Ishikawa (cell line): ENCODE results near the gene DYRK3.

Experiments used
- EGR1 ChIP-seq: IDR thresholded peaks from 2 replicates; pipeline ENCODE4 v1.6.1; 2012
- EP300 ChIP-seq: IDR thresholded peaks from 2 replicates; pipeline ENCODE4 v1.6.1; 2012; ENCODE audit warnings: borderline replicate concordance
- YY1 ChIP-seq: IDR thresholded peaks from 2 replicates; pipeline ENCODE4 v1.6.1; 2012; ENCODE audit warnings: low read depth
- TF ChIP-seq, protein P1 (sequence below): IDR thresholded peaks from 2 replicates; pipeline ENCODE4 v1.6.1; 2012

DNA sequence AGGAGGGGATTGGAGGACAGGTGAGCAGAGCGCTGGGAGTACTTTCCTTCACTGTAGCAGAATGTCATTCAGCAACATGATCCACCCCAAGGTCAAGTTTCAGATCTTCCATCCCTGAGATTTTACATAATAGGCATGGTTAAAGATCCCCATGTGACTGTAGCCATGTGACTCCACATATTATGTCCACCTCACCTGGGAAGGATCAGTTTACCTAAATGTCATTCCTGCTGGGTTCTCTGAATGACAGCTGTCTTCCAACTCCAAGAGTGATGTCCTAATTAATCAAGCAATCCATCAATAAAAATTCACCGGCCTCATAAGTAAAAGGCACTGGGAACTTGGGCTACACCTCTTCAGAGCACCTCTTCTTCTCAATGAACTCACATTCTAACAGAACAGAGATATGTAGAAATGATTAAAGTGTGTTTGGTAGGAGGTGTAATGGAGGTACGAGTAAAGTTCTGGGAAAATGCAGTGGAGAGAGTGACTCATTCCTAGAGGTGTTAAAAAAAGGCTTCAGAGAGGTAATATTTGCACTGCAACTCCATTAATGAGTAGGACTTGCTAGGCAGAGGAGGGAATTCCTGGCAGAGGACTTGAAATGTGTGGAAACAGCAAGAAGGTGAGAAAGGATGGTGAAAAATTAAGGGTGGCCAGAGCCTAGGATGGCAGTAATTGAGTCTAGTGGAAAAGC, 27.2 kb downstream of the DYRK3 start:
- TF ChIP-seq EP300 (no peak), EGR1 (no peak), YY1 (no peak)
- TF ChIP-seq, protein P1, sequence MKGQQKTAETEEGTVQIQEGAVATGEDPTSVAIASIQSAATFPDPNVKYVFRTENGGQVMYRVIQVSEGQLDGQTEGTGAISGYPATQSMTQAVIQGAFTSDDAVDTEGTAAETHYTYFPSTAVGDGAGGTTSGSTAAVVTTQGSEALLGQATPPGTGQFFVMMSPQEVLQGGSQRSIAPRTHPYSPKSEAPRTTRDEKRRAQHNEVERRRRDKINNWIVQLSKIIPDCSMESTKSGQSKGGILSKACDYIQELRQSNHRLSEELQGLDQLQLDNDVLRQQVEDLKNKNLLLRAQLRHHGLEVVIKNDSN = 0 out of 2 replicates have a peak, but pooled peaks have one; percentile 43
